Liver (tissue), 9 donors: ENCODE measurements around the gene LEAP2. TPM values are rescaled to one million over a fixed set of nuclear protein-coding genes. Genes with fewer than 3 reads are reported as not detected.
A peak's percentile ranks its signal among the peaks of the same experiment; 100 is the strongest.

Experiments used
- DNase-seq: peaks from one replicate; pipeline ENCODE4 v3.0.0-alpha.2; 2017; ENCODE audit warnings: low spot score
- H3K27ac ChIP-seq, 2 donors: one replicate each; pipeline ENCODE4 v1.7.0; 2013; ENCODE audit warnings: inconsistent platforms in 2 of 2, low read length in 2 of 2, control low read depth in 1 of 2, low read depth in 1 of 2, mild to moderate bottlenecking in 1 of 2
- H3K27me3 ChIP-seq, 4 donors: one replicate each; pipeline versions ENCODE4 v1.6.1 to v1.7.0; 2013; ENCODE audit warnings: low read length in 3 of 4, inconsistent platforms in 1 of 4, mild to moderate bottlenecking in 1 of 4, moderate library complexity in 1 of 4; ENCODE audit not compliant: control insufficient read depth in 4 of 4, insufficient read depth in 4 of 4
- H3K36me3 ChIP-seq, 4 donors: one replicate each; pipeline versions ENCODE4 v1.6.1 to v1.7.0; 2013; ENCODE audit warnings: low read length in 3 of 4, mild to moderate bottlenecking in 3 of 4, low read depth in 1 of 4, moderate library complexity in 1 of 4; ENCODE audit not compliant: control insufficient read depth in 4 of 4, insufficient read depth in 3 of 4
- H3K4me1 ChIP-seq, 4 donors: one replicate each; pipeline versions ENCODE4 v1.6.1 to v1.7.0; 2013; ENCODE audit warnings: low read length in 3 of 4, mild to moderate bottlenecking in 3 of 4, moderate library complexity in 1 of 4; ENCODE audit not compliant: control insufficient read depth in 4 of 4, insufficient read depth in 4 of 4
- H3K4me3 ChIP-seq, 3 donors: one replicate each; pipeline versions ENCODE4 v1.6.1 to v1.7.0; 2013; ENCODE audit warnings: low read length in 3 of 3, control low read depth in 1 of 3, low read depth in 1 of 3, mild to moderate bottlenecking in 1 of 3
- H3K9ac ChIP-seq, 2 donors: one replicate each; pipeline ENCODE4 v1.7.0; 2013; ENCODE audit warnings: low read length in 2 of 2, mild to moderate bottlenecking in 2 of 2, moderate library complexity in 2 of 2, control low read depth in 1 of 2, low read depth in 1 of 2
- H3K9me3 ChIP-seq, 4 donors: one replicate each; pipeline versions ENCODE4 v1.6.1 to v1.7.0; 2013; ENCODE audit warnings: low read length in 3 of 4; ENCODE audit not compliant: control insufficient read depth in 4 of 4
- EGR1 ChIP-seq, 2 donors: IDR thresholded peaks; 2 replicates each; pipeline ENCODE4 v1.6.1; 2016 to 2018; ENCODE audit warnings: antibody characterized with exemption in 2 of 2, low read depth in 2 of 2
- FOXA1 ChIP-seq: IDR thresholded peaks from 2 replicates; pipeline ENCODE4 v1.6.1; 2016; ENCODE audit warnings: antibody characterized with exemption
- FOXA2 ChIP-seq: IDR thresholded peaks from 2 replicates; pipeline ENCODE4 v1.6.1; 2016; ENCODE audit warnings: antibody characterized with exemption
- GABPA ChIP-seq, 2 donors: IDR thresholded peaks in 1 of 2; conservative IDR thresholded peaks in 1 of 2; 2 replicates each; pipeline ENCODE4 v1.6.1; 2016; ENCODE audit warnings: antibody characterized with exemption in 2 of 2, mild to moderate bottlenecking in 1 of 2, moderate library complexity in 1 of 2
- HNF4A ChIP-seq, 2 donors: conservative IDR thresholded peaks; 2 replicates each; pipeline ENCODE4 v1.6.1; 2016; ENCODE audit warnings: antibody characterized with exemption in 2 of 2, mild to moderate bottlenecking in 2 of 2
- HNF4G ChIP-seq: IDR thresholded peaks from 2 replicates; pipeline ENCODE4 v1.6.1; 2016; ENCODE audit warnings: antibody characterized with exemption
- JUND ChIP-seq, 2 donors: IDR thresholded peaks; 2 replicates each; pipeline ENCODE4 v1.6.1; 2016; ENCODE audit warnings: antibody characterized with exemption in 2 of 2
- NR2F2 ChIP-seq: IDR thresholded peaks from 2 replicates; pipeline ENCODE4 v1.6.1; 2016; ENCODE audit warnings: antibody characterized with exemption
- RAD21 ChIP-seq, 2 donors: IDR thresholded peaks; 2 replicates each; pipeline ENCODE4 v1.6.1; 2016; ENCODE audit warnings: antibody characterized with exemption in 2 of 2, mild to moderate bottlenecking in 2 of 2
- RXRA ChIP-seq, 2 donors: IDR thresholded peaks; 2 replicates each; pipeline ENCODE4 v1.6.1; 2017 to 2018; ENCODE audit warnings: antibody characterized with exemption in 2 of 2, mild to moderate bottlenecking in 1 of 2
- SP1 ChIP-seq: IDR thresholded peaks from 2 replicates; pipeline ENCODE4 v1.6.1; 2018; ENCODE audit warnings: antibody characterized with exemption, mild to moderate bottlenecking
- TAF1 ChIP-seq: conservative IDR thresholded peaks from 2 replicates; pipeline ENCODE4 v1.6.1; 2016; ENCODE audit warnings: antibody characterized with exemption, mild to moderate bottlenecking
- YY1 ChIP-seq: IDR thresholded peaks from 2 replicates; pipeline ENCODE4 v1.6.1; 2016; ENCODE audit warnings: antibody characterized with exemption, mild to moderate bottlenecking
- WGBS: extraction: QIAGEN DNeasy Blood & Tissue Kit; methylation state at CpG from one replicate; pipeline ENCODE4 v1.1.7; 2013; 5-methylcytosine and 5-hydroxymethylcytosine counted together
- polyA plus RNA-seq, 2 donors: library from polyadenylated mRNA; stranded (reverse) in 1 of 2; unstranded in 1 of 2; fragments of 200-250 nt in 1 of 2; fragments of >200 nt in 1 of 2; fragmentation: Nextera tagmentation in 1 of 2; extraction: Ambion mirVana in 1 of 2; gene quantifications; one replicate each; pipeline versions ENCODE4 v1.2.1 to v1.2.3, GENCODE V29; 2013 to 2015
- total RNA-seq, 2 donors: library from RNA; depleted of rRNA; stranded (reverse); fragments of >200 nt; gene quantifications; one replicate each; pipeline ENCODE4 v1.2.3, GENCODE V29; 2014
- TF ChIP-seq, protein P1 (sequence below): IDR thresholded peaks from 2 replicates; pipeline ENCODE4 v1.6.1; 2016; ENCODE audit warnings: antibody characterized with exemption
- TF ChIP-seq, protein P2 (sequence below): IDR thresholded peaks from 2 replicates; pipeline ENCODE4 v1.6.1; 2016; ENCODE audit warnings: antibody characterized with exemption
- TF ChIP-seq, protein P3 (sequence below): IDR thresholded peaks from 2 replicates; pipeline ENCODE4 v1.6.1; 2016; ENCODE audit warnings: antibody characterized with exemption, mild to moderate bottlenecking
- TF ChIP-seq, protein P4 (sequence below): IDR thresholded peaks from 2 replicates; pipeline ENCODE4 v1.6.1; 2016; ENCODE audit warnings: antibody characterized with exemption
- TF ChIP-seq, protein P5 (sequence below): fragments of 150-350 bp; IDR thresholded peaks from 2 replicates; pipeline ENCODE4 v1.5.1; 2017; ENCODE audit warnings: improper control_type of control experiment, low read depth, low read length; ENCODE audit not compliant: missing input control
- donor health status: healthy.
- donor health status: healthy.
- donor health status: healthy.
- donor health status: healthy.
- donor health status: healthy.

LEAP2 gene
- total and polyA plus RNA-seq, 4 donors = 12.0 to 736 (median 62.4) TPM

DNA sequence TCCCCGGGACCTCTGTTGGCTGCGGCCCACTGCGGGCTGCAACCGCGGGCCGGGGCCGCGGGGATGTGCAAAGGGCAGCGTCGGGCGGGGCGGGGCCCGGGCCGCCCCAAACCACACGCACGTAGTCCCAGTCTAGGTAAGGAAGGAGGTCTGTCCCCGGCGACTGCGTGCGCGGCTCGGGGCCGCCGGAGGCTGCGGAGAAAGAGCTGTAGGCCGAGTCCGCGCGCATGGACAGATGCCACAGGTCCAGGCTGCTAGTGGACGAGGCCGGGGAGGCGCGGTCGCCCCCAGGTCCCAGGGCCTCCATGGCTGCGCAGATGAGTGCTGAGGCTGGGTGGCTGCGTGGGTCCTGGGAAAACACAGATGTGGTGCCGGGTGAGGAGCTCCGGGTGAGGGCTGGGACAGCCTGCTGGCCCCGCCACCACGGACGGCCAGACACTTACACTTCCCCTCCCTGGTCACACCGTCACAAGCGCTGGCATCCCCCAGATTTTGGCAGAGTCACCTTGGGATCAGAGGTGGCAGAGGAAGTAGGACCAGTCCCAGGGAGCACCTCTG, 47.6 kb upstream of the LEAP2 start (continued):
- TF ChIP-seq, protein P1, sequence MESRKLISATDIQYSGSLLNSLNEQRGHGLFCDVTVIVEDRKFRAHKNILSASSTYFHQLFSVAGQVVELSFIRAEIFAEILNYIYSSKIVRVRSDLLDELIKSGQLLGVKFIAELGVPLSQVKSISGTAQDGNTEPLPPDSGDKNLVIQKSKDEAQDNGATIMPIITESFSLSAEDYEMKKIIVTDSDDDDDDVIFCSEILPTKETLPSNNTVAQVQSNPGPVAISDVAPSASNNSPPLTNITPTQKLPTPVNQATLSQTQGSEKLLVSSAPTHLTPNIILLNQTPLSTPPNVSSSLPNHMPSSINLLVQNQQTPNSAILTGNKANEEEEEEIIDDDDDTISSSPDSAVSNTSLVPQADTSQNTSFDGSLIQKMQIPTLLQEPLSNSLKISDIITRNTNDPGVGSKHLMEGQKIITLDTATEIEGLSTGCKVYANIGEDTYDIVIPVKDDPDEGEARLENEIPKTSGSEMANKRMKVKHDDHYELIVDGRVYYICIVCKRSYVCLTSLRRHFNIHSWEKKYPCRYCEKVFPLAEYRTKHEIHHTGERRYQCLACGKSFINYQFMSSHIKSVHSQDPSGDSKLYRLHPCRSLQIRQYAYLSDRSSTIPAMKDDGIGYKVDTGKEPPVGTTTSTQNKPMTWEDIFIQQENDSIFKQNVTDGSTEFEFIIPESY = no peak
- no peak for TF ChIP-seq JUND (IDR thresholded peaks at IDR 0.05)

DNA sequence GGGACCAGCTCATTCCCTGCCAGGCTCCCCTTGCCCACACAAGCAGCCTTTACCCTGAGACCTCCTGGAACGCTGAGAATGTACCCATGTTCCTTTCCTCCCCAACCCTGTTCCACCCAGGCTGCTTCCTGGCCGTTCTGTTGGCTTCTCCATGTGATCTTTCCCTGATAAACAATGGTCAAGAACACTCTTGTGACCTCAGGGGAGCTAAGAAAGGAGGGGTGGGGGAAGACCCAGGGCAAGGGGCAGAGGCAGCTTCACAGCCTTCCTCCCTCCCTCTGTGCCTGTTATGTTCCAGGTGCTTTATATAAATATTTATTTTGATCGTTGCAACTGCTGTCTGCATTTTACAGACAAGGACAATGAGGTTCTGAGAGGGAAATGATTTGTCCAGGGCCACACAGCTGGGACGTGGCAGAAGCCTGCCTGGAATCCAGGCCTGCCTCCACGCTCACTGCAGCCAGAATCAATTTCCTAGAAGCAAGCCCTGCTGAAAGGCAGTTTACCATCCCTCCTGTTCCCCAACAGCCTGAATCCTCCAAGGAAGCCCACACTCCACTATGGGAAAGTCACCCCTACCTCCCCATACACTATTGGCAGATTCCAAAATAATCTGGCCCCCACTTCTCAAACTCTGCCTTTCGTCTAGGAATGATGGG, 46.9 kb upstream of the LEAP2 start:
- DNase-seq = no peak
- TF ChIP-seq, protein P2, sequence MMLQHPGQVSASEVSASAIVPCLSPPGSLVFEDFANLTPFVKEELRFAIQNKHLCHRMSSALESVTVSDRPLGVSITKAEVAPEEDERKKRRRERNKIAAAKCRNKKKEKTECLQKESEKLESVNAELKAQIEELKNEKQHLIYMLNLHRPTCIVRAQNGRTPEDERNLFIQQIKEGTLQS = no peak
- peak; percentile 17 for TF ChIP-seq NR2F2
- TF ChIP-seq, protein P3, sequence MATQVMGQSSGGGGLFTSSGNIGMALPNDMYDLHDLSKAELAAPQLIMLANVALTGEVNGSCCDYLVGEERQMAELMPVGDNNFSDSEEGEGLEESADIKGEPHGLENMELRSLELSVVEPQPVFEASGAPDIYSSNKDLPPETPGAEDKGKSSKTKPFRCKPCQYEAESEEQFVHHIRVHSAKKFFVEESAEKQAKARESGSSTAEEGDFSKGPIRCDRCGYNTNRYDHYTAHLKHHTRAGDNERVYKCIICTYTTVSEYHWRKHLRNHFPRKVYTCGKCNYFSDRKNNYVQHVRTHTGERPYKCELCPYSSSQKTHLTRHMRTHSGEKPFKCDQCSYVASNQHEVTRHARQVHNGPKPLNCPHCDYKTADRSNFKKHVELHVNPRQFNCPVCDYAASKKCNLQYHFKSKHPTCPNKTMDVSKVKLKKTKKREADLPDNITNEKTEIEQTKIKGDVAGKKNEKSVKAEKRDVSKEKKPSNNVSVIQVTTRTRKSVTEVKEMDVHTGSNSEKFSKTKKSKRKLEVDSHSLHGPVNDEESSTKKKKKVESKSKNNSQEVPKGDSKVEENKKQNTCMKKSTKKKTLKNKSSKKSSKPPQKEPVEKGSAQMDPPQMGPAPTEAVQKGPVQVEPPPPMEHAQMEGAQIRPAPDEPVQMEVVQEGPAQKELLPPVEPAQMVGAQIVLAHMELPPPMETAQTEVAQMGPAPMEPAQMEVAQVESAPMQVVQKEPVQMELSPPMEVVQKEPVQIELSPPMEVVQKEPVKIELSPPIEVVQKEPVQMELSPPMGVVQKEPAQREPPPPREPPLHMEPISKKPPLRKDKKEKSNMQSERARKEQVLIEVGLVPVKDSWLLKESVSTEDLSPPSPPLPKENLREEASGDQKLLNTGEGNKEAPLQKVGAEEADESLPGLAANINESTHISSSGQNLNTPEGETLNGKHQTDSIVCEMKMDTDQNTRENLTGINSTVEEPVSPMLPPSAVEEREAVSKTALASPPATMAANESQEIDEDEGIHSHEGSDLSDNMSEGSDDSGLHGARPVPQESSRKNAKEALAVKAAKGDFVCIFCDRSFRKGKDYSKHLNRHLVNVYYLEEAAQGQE = no peak
- TF ChIP-seq, protein P4, sequence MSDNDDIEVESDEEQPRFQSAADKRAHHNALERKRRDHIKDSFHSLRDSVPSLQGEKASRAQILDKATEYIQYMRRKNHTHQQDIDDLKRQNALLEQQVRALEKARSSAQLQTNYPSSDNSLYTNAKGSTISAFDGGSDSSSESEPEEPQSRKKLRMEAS = no peak
- peak in 1 of 2 donors; percentile 28 for TF ChIP-seq RXRA (IDR thresholded peaks at IDR 0.05)
- TF ChIP-seq FOXA1 = no peak
- TF ChIP-seq, protein P1 = no peak
- TF ChIP-seq, protein P5, sequence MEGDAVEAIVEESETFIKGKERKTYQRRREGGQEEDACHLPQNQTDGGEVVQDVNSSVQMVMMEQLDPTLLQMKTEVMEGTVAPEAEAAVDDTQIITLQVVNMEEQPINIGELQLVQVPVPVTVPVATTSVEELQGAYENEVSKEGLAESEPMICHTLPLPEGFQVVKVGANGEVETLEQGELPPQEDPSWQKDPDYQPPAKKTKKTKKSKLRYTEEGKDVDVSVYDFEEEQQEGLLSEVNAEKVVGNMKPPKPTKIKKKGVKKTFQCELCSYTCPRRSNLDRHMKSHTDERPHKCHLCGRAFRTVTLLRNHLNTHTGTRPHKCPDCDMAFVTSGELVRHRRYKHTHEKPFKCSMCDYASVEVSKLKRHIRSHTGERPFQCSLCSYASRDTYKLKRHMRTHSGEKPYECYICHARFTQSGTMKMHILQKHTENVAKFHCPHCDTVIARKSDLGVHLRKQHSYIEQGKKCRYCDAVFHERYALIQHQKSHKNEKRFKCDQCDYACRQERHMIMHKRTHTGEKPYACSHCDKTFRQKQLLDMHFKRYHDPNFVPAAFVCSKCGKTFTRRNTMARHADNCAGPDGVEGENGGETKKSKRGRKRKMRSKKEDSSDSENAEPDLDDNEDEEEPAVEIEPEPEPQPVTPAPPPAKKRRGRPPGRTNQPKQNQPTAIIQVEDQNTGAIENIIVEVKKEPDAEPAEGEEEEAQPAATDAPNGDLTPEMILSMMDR = no peak
- TF ChIP-seq HNF4G = no peak
- no peak for TF ChIP-seq GABPA (IDR thresholded peaks at IDR 0.05 in 1 of 2, conservative IDR thresholded peaks at IDR 0.05 in 1 of 2)
- TF ChIP-seq FOXA2 = no peak
- peak in 1 of 2 donors; percentile 26 for TF ChIP-seq RAD21 (IDR thresholded peaks at IDR 0.05)
- TF ChIP-seq SP1 = no peak
- no peak for TF ChIP-seq EGR1 (IDR thresholded peaks at IDR 0.05; ENCODE audit: low read depth in 2 of 2)
- no peak for TF ChIP-seq JUND (IDR thresholded peaks at IDR 0.05)
- no peak for TF ChIP-seq TAF1
- peak in 1 of 2 donors; percentile 22 for TF ChIP-seq HNF4A (conservative IDR thresholded peaks at IDR 0.05)
- TF ChIP-seq YY1 = no peak
- Histone ChIP-seq H3K4me1 (peaks cover 2 to 41% (median 27%) of the 10 kb centered on the region in 4 donors), H3K36me3 (peaks cover 11 to 22% (median 18%) of the 10 kb centered on the region in 4 donors), H3K4me3 (no peak overlapping the region), H3K9ac (peak overlapping the region in 1 of 2 donors; percentile 75), H3K9me3 (no peaks in the 10 kb centered on the region), H3K27me3 (no peaks in the 10 kb centered on the region), H3K27ac (peak overlapping the region in 1 of 2 donors; percentile 61)
- 43% methylated on average over 6 of the region's 6 CpGs for WGBS
